Measurements from ENCODE around the gene EGLN2.
A peak's percentile ranks its signal among the peaks of the same experiment; 100 is the strongest.

Gene EGLN2

DNA sequence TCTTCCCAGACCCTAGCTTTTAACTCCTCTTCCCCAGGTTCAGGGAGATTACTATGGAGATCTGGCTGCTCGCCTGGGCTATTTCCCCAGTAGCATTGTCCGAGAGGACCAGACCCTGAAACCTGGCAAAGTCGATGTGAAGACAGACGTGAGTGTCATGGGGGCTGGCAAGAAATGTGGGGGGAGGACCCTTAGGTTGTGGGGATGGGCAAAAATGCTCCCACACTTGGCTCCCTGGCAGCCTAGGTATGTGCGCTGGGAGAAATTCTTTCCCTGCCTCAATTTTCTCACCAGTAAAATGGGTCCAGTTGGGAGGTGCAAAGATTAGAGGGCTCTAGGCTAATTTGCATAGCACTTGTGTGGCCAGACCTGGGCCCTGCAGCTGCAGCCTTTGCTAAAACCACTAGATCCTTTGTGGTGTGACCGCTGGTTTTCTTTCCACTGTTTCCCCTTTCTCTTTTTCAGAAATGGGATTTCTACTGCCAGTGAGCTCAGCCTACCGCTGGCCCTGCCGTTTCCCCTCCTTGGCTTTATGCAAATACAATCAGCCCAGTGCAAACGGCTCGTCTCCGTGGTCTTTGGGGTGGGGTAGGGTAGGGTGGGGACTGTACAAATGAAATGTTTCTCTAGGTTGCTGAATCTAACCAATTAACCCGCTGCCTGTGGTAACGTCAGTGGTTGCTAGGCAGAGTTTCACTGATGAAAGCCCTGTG, 21.9 kb upstream of the EGLN2 start (continued):
- TF ChIP-seq, protein P1, sequence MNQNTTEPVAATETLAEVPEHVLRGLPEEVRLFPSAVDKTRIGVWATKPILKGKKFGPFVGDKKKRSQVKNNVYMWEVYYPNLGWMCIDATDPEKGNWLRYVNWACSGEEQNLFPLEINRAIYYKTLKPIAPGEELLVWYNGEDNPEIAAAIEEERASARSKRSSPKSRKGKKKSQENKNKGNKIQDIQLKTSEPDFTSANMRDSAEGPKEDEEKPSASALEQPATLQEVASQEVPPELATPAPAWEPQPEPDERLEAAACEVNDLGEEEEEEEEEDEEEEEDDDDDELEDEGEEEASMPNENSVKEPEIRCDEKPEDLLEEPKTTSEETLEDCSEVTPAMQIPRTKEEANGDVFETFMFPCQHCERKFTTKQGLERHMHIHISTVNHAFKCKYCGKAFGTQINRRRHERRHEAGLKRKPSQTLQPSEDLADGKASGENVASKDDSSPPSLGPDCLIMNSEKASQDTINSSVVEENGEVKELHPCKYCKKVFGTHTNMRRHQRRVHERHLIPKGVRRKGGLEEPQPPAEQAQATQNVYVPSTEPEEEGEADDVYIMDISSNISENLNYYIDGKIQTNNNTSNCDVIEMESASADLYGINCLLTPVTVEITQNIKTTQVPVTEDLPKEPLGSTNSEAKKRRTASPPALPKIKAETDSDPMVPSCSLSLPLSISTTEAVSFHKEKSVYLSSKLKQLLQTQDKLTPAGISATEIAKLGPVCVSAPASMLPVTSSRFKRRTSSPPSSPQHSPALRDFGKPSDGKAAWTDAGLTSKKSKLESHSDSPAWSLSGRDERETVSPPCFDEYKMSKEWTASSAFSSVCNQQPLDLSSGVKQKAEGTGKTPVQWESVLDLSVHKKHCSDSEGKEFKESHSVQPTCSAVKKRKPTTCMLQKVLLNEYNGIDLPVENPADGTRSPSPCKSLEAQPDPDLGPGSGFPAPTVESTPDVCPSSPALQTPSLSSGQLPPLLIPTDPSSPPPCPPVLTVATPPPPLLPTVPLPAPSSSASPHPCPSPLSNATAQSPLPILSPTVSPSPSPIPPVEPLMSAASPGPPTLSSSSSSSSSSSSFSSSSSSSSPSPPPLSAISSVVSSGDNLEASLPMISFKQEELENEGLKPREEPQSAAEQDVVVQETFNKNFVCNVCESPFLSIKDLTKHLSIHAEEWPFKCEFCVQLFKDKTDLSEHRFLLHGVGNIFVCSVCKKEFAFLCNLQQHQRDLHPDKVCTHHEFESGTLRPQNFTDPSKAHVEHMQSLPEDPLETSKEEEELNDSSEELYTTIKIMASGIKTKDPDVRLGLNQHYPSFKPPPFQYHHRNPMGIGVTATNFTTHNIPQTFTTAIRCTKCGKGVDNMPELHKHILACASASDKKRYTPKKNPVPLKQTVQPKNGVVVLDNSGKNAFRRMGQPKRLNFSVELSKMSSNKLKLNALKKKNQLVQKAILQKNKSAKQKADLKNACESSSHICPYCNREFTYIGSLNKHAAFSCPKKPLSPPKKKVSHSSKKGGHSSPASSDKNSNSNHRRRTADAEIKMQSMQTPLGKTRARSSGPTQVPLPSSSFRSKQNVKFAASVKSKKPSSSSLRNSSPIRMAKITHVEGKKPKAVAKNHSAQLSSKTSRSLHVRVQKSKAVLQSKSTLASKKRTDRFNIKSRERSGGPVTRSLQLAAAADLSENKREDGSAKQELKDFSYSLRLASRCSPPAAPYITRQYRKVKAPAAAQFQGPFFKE (tag by site-specific recombination; IDR thresholded peaks at IDR 0.05; ENCODE audit: borderline replicate concordance) = no peak
- TF ChIP-seq ZNF596 (tag by site-specific recombination; IDR thresholded peaks at IDR 0.05) = no peak
- TF ChIP-seq, protein P2, sequence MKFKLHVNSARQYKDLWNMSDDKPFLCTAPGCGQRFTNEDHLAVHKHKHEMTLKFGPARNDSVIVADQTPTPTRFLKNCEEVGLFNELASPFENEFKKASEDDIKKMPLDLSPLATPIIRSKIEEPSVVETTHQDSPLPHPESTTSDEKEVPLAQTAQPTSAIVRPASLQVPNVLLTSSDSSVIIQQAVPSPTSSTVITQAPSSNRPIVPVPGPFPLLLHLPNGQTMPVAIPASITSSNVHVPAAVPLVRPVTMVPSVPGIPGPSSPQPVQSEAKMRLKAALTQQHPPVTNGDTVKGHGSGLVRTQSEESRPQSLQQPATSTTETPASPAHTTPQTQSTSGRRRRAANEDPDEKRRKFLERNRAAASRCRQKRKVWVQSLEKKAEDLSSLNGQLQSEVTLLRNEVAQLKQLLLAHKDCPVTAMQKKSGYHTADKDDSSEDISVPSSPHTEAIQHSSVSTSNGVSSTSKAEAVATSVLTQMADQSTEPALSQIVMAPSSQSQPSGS (tag by site-specific recombination; IDR thresholded peaks at IDR 0.05; ENCODE audit: low read depth) = no peak
- no peak for TF ChIP-seq ZNF544 (tag by site-specific recombination; IDR thresholded peaks at IDR 0.05)
- TF ChIP-seq ZFP37 (tag by site-specific recombination; IDR thresholded peaks at IDR 0.05) = no peak
- TF ChIP-seq, protein P3, sequence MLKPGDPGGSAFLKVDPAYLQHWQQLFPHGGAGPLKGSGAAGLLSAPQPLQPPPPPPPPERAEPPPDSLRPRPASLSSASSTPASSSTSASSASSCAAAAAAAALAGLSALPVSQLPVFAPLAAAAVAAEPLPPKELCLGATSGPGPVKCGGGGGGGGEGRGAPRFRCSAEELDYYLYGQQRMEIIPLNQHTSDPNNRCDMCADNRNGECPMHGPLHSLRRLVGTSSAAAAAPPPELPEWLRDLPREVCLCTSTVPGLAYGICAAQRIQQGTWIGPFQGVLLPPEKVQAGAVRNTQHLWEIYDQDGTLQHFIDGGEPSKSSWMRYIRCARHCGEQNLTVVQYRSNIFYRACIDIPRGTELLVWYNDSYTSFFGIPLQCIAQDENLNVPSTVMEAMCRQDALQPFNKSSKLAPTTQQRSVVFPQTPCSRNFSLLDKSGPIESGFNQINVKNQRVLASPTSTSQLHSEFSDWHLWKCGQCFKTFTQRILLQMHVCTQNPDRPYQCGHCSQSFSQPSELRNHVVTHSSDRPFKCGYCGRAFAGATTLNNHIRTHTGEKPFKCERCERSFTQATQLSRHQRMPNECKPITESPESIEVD (tag by site-specific recombination; IDR thresholded peaks at IDR 0.05) = no peak
- TF ChIP-seq ZXDB (tag by site-specific recombination; IDR thresholded peaks at IDR 0.05) = 0 out of 2 replicates have a peak, but pooled peaks have one; percentile 12
- TF ChIP-seq, protein P4, sequence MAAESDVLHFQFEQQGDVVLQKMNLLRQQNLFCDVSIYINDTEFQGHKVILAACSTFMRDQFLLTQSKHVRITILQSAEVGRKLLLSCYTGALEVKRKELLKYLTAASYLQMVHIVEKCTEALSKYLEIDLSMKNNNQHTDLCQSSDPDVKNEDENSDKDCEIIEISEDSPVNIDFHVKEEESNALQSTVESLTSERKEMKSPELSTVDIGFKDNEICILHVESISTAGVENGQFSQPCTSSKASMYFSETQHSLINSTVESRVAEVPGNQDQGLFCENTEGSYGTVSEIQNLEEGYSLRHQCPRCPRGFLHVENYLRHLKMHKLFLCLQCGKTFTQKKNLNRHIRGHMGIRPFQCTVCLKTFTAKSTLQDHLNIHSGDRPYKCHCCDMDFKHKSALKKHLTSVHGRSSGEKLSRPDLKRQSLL (tag by site-specific recombination; IDR thresholded peaks at IDR 0.05) = 0 out of 2 replicates have a peak, but pooled peaks have one; percentile 35
- 0 out of 2 replicates have a peak, but pooled peaks have one; percentile 25 for TF ChIP-seq ZNF2 (tag by site-specific recombination; IDR thresholded peaks at IDR 0.05)
- TF ChIP-seq, protein P5, sequence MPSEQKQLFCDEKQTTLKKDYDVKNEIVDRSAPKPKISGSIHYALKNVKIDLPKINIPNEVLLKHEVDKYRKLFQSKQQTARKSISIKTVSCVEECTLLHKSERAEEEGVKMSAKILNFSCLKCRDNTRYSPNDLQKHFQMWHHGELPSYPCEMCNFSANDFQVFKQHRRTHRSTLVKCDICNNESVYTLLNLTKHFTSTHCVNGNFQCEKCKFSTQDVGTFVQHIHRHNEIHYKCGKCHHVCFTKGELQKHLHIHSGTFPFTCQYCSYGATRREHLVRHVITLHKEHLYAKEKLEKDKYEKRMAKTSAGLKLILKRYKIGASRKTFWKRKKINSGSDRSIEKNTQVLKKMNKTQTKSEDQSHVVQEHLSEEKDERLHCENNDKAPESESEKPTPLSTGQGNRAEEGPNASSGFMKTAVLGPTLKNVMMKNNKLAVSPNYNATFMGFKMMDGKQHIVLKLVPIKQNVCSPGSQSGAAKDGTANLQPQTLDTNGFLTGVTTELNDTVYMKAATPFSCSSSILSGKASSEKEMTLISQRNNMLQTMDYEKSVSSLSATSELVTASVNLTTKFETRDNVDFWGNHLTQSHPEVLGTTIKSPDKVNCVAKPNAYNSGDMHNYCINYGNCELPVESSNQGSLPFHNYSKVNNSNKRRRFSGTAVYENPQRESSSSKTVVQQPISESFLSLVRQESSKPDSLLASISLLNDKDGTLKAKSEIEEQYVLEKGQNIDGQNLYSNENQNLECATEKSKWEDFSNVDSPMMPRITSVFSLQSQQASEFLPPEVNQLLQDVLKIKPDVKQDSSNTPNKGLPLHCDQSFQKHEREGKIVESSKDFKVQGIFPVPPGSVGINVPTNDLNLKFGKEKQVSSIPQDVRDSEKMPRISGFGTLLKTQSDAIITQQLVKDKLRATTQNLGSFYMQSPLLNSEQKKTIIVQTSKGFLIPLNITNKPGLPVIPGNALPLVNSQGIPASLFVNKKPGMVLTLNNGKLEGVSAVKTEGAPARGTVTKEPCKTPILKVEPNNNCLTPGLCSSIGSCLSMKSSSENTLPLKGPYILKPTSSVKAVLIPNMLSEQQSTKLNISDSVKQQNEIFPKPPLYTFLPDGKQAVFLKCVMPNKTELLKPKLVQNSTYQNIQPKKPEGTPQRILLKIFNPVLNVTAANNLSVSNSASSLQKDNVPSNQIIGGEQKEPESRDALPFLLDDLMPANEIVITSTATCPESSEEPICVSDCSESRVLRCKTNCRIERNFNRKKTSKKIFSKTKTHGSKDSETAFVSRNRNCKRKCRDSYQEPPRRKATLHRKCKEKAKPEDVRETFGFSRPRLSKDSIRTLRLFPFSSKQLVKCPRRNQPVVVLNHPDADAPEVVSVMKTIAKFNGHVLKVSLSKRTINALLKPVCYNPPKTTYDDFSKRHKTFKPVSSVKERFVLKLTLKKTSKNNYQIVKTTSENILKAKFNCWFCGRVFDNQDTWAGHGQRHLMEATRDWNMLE (tag by site-specific recombination; conservative IDR thresholded peaks at IDR 0.05; ENCODE audit: low read depth) = no peak
- peak; percentile 39 for TF ChIP-seq KLF8 (tag by site-specific recombination; IDR thresholded peaks at IDR 0.05)
- TF ChIP-seq, protein P6, sequence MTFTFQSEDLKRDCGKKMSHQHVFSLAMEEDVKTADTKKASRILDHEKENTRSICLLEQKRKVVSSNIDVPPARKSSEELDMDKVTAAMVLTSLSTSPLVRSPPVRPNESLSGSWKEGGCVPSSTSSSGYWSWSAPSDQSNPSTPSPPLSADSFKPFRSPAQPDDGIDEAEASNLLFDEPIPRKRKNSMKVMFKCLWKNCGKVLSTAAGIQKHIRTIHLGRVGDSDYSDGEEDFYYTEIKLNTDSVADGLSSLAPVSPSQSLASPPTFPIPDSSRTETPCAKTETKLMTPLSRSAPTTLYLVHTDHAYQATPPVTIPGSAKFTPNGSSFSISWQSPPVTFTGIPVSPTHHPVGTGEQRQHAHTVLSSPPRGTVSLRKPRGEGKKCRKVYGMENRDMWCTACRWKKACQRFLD (tag by site-specific recombination; IDR thresholded peaks at IDR 0.05) = no peak
- TF ChIP-seq PRDM1 (tag by site-specific recombination; IDR thresholded peaks at IDR 0.05) = peak; percentile 77
- no peak; the same call in 1 of the 2 replicates for TF ChIP-seq ZNF391 (tag by site-specific recombination; IDR thresholded peaks at IDR 0.05; ENCODE audit: borderline replicate concordance, low read depth)
- 0 out of 2 replicates have a peak, but pooled peaks have one; percentile 20 for TF ChIP-seq MYNN (tag by site-specific recombination; IDR thresholded peaks at IDR 0.05; ENCODE audit: borderline replicate concordance)
- TF ChIP-seq ZNF629 (tag by site-specific recombination; IDR thresholded peaks at IDR 0.05) = no peak
- TF ChIP-seq ZFP69B (tag by site-specific recombination; IDR thresholded peaks at IDR 0.05) = peak; percentile 44; the same call in 1 of the 2 replicates
- no peak for TF ChIP-seq HOXA7 (CRISPR knock-in tag; IDR thresholded peaks at IDR 0.05; ENCODE audit: borderline replicate concordance)
- TF ChIP-seq, protein P7, sequence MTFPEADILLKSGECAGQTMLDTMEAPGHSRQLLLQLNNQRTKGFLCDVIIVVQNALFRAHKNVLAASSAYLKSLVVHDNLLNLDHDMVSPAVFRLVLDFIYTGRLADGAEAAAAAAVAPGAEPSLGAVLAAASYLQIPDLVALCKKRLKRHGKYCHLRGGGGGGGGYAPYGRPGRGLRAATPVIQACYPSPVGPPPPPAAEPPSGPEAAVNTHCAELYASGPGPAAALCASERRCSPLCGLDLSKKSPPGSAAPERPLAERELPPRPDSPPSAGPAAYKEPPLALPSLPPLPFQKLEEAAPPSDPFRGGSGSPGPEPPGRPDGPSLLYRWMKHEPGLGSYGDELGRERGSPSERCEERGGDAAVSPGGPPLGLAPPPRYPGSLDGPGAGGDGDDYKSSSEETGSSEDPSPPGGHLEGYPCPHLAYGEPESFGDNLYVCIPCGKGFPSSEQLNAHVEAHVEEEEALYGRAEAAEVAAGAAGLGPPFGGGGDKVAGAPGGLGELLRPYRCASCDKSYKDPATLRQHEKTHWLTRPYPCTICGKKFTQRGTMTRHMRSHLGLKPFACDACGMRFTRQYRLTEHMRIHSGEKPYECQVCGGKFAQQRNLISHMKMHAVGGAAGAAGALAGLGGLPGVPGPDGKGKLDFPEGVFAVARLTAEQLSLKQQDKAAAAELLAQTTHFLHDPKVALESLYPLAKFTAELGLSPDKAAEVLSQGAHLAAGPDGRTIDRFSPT (tag by site-specific recombination; IDR thresholded peaks at IDR 0.05) = no peak
